Measurements from ENCODE around the gene ADM2. TPM values are rescaled to one million over a fixed set of nuclear protein-coding genes. Genes with fewer than 3 reads are reported as not detected.

ADM2 gene
- total RNA-seq, 1 donor from 2014 or later: 5.1 TPM

Other genes with a start within 250 kb of the ADM2 start
- 64.4 TPM for gene TUBGCP6, start 236.5 kb upstream of the ADM2 start, total RNA-seq
- gene HDAC10, start 230.3 kb upstream of the ADM2 start, total RNA-seq: 100 TPM
- 23.2 TPM for gene MAPK12, start 219.9 kb upstream of the ADM2 start, total RNA-seq
- gene MAPK11, start 211.2 kb upstream of the ADM2 start, total RNA-seq: 16.7 TPM
- gene PLXNB2, start 173.9 kb upstream of the ADM2 start, total RNA-seq: 1,246 TPM
- gene DENND6B, start 154.5 kb upstream of the ADM2 start, total RNA-seq: 24.9 TPM
- 75.5 TPM for gene PPP6R2, start 138.2 kb upstream of the ADM2 start, total RNA-seq
- 95.8 TPM for gene SBF1, start 6.5 kb upstream of the ADM2 start, total RNA-seq
- 1.6 TPM for gene MIOX, start 5.3 kb downstream of the ADM2 start, total RNA-seq
- gene LMF2, start 26.2 kb downstream of the ADM2 start, total RNA-seq: 89.1 TPM
- gene NCAPH2, start 26.7 kb downstream of the ADM2 start, total RNA-seq: 35.2 TPM
- gene SCO2, start 44.1 kb downstream of the ADM2 start, total RNA-seq: 1.3 TPM
- gene TYMP, start 48.5 kb downstream of the ADM2 start, total RNA-seq: 34.8 TPM
- 0.17 TPM for gene KLHDC7B, start 64.4 kb downstream of the ADM2 start, total RNA-seq
- not detected for gene SYCE3, start 81.4 kb downstream of the ADM2 start, total RNA-seq
- gene CPT1B, start 96.9 kb downstream of the ADM2 start, total RNA-seq: 32.4 TPM
- gene CHKB, start 101.3 kb downstream of the ADM2 start, total RNA-seq: 106 TPM
- gene MAPK8IP2, start 119.2 kb downstream of the ADM2 start, total RNA-seq: 0.89 TPM
- gene ARSA, start 146.6 kb downstream of the ADM2 start, total RNA-seq: 113 TPM
- 21.8 TPM for gene SHANK3, start 191.3 kb downstream of the ADM2 start, total RNA-seq

Data from mucosa of gallbladder (tissue), 1 donor.